ENCODE results near the gene C1QTNF8. TPM values are rescaled to one million over a fixed set of nuclear protein-coding genes. Genes with fewer than 3 reads are reported as not detected.

Gene C1QTNF8
- total RNA-seq, 2 donors from 2014 or later = 4.3 to 7.0 TPM

GRCh38 chr16:1135459-1135825 lies 39.4 kb upstream of the C1QTNF8 start:
- Histone ChIP-seq H3K27ac (no peak overlapping the region), H3K27me3 (replicated peaks; ENCODE audit: insufficient read depth) (no peaks in the 10 kb centered on the region), H3K4me1 (ENCODE audit: control insufficient read depth in 1 of 2, low read depth in 2 of 2) (no peaks in the 10 kb centered on the region), H3K4me3 (no peak overlapping the region), H3K9me3 (no peaks in the 10 kb centered on the region), H3K36me3 (no peaks in the 10 kb centered on the region)
- DNase-seq (ENCODE audit: low spot score) (no peak), ATAC-seq (ENCODE audit: insufficient number of reproducible peaks, low FRiP score, low read depth) (no peak)
- no peak for TF ChIP-seq CTCF (IDR thresholded peaks at IDR 0.05)

- H3K9me3 ChIP-seq = no peaks in the 10 kb centered on the region
- no peak overlapping the region for H3K27ac ChIP-seq
- H3K36me3 ChIP-seq = no peaks in the 10 kb centered on the region
- TF ChIP-seq CTCF (IDR thresholded peaks at IDR 0.05) = no peak
- DNase-seq (ENCODE audit: low spot score) = no peak
- H3K4me1 ChIP-seq (ENCODE audit: control insufficient read depth in 1 of 2, low read depth in 2 of 2) = no peaks in the 10 kb centered on the region
- no peak overlapping the region for H3K4me3 ChIP-seq
- ATAC-seq (ENCODE audit: insufficient number of reproducible peaks, low FRiP score, low read depth) = no peak
- H3K27me3 ChIP-seq (replicated peaks; ENCODE audit: insufficient read depth) = no peaks in the 10 kb centered on the region
These were observed 38.9 kb upstream of the C1QTNF8 start for GRCh38 chr16:1134776-1135458.

GRCh38 chr16:1133810-1134520 lies 37.9 kb upstream of the C1QTNF8 start:
- no peaks in the 10 kb centered on the region for H3K9me3 ChIP-seq
- H3K4me3 ChIP-seq = no peak overlapping the region
- DNase-seq (ENCODE audit: low spot score) (no peak), ATAC-seq (ENCODE audit: insufficient number of reproducible peaks, low FRiP score, low read depth) (no peak)
- no peak overlapping the region for H3K27ac ChIP-seq
- no peaks in the 10 kb centered on the region for H3K27me3 ChIP-seq (replicated peaks; ENCODE audit: insufficient read depth)
- H3K36me3 ChIP-seq = no peaks in the 10 kb centered on the region
- TF ChIP-seq CTCF (IDR thresholded peaks at IDR 0.05) = no peak
- no peaks in the 10 kb centered on the region for H3K4me1 ChIP-seq (ENCODE audit: control insufficient read depth in 1 of 2, low read depth in 2 of 2)

GRCh38 chr16:1133271-1133670 lies 37.2 kb upstream of the C1QTNF8 start:
- ATAC-seq (ENCODE audit: insufficient number of reproducible peaks, low FRiP score, low read depth) (no peak), DNase-seq (ENCODE audit: low spot score) (no peak)
- TF ChIP-seq CTCF (IDR thresholded peaks at IDR 0.05) = no peak
- no peaks in the 10 kb centered on the region for H3K4me1 ChIP-seq (ENCODE audit: control insufficient read depth in 1 of 2, low read depth in 2 of 2)
- H3K36me3 ChIP-seq = no peaks in the 10 kb centered on the region
- H3K27ac ChIP-seq = no peak overlapping the region
- H3K4me3 ChIP-seq = no peak overlapping the region
- no peaks in the 10 kb centered on the region for H3K27me3 ChIP-seq (replicated peaks; ENCODE audit: insufficient read depth)
- H3K9me3 ChIP-seq = no peaks in the 10 kb centered on the region

GRCh38 chr16:1132431-1132830 lies 36.4 kb upstream of the C1QTNF8 start:
- Histone ChIP-seq H3K4me1 (ENCODE audit: control insufficient read depth in 1 of 2, low read depth in 2 of 2) (no peaks in the 10 kb centered on the region), H3K9me3 (no peaks in the 10 kb centered on the region), H3K27me3 (replicated peaks; ENCODE audit: insufficient read depth) (no peaks in the 10 kb centered on the region), H3K36me3 (no peaks in the 10 kb centered on the region), H3K27ac (no peak overlapping the region), H3K4me3 (no peak overlapping the region)
- ATAC-seq (ENCODE audit: insufficient number of reproducible peaks, low FRiP score, low read depth) (no peak), DNase-seq (ENCODE audit: low spot score) (no peak)
- no peak for TF ChIP-seq CTCF (IDR thresholded peaks at IDR 0.05)

All from thoracic aorta (tissue), 2 donors.